Measurements from ENCODE around the gene PADI3.

Gene PADI3

DNA sequence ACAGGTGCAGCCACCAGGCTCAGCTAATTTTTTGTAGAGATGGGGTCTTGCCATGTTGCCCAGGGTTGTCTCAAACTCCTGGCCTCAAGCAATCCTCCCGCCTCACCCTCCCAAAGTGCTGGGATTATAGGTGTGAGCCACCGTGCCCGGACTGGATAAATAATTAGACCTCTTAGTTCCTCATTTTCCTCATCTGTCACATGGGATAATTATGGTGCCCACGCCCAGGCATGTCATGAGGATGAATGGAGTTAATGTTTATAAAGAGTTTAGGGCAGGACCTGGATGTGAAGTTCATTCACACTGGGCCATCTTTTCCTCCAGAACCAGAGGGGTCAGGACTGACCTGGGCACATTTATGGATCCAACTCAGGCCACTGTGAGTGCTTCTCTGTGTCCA is 23.7 kb downstream of the PADI3 start:
- no peak for DNase-seq (ENCODE audit: low read depth)

DNA sequence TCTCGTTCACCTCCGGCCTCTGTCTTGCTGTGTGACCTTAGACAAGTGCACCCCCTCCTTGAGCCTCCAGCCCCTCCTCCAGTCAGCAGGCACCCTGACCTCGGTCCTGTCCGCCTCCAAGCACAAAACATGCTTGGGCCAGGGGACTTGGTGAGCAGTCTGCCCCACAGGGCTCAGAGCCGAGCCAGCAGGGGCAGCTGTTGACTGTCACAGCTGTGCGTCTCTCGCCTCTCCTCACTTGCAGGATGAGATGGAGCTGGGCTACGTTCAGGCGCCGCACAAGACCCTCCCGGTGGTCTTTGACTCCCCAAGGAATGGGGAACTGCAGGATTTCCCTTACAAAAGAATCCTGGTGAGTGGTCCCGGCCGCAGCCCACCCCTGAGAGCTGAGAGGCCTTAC is 24.2 kb downstream of the PADI3 start:
- no peak for DNase-seq (ENCODE audit: low read depth)

DNA sequence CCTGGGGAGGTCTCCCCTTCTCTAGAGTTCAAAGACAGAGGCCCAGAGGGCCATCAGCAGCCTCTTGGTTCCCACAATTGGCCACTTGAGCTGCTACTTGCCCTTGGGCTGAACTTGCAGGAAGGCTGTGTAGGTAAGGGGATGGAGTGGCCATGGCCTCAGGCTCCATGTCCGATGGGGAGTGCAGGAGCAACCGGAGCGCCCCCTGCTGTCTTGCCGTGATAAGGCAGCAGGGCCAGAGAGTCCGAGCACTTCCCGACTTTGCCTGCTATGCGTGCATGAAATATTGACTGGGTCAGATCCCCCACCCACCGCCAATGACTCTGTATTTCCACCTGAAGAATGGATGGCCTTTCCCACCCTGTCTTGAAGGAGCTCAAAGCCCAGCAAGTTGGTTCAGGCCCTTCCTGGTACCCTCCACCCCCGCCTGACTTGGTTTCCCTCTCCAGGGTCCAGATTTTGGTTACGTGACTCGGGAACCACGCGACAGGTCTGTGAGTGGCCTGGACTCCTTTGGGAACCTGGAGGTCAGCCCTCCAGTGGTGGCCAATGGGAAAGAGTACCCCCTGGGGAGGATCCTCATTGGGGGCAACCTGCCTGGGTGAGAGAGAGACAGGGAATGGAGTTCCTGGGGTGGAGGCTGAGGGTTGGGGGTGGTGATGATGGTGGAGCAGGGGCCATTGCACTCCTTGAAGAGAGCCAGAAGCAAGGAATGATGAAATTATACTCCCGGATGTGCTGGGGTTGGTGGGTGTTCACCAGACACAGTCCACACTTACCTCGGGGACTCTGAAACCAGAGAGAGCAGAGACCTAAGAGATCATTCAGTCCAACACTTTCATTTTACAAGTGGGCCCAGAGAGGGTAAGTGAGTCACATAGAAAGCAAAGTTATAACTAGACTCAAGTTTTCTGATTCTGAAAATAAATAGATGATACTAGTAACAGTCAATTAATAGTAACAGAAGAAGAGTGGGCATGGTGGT is 25.6 kb downstream of the PADI3 start:
- no peak for DNase-seq (ENCODE audit: low read depth)

DNA sequence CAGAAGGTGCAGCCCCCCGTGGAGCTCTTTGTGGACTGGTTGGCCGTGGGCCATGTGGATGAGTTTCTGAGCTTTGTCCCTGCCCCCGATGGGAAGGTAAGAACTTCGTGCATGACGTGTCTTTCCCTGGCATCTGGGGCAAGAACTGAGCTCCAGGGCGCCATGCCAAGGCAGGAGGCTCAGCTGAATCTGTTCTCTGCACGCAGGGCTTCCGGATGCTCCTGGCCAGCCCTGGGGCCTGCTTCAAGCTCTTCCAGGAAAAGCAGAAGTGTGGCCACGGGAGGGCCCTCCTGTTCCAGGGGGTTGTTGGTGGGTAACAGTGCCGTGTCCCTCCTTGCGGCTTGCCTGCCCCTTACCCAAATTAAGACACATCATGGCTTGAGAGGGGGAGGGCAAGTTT is 27.7 kb downstream of the PADI3 start:
- DNase-seq (ENCODE audit: low read depth) = no peak

DNA sequence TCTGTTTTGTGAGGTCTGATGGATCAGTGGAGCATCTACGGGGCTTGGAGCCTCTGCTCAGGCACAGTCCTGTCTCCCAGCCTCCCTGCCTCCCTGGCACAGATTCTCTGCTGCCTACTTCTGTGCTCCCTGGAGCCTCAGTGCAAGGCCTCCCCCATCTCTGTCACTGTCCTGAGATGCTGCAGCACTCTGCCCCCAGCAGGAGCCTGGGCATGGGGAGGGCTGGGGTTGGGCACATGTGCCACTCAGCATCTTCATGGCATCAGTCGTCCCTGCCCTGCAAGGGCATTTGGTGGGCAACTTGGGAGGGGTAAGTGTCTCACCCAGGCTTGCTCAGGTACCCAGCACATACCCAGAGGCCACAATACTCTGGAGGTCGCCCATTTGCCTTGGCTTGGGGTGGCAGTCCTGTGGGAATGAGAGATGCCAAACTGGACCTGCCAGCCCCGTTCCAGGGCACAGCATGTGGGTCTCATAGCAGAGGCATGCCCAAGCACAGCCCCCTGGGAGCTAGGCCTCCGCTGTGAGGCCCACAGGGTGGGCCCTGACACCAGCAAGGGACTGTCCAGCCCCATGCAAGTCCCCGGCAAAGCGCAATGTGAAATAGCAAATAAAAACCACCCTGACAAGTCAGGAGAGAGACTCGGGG is 28.7 kb downstream of the PADI3 start:
- no peak for DNase-seq (ENCODE audit: low read depth)

DNA sequence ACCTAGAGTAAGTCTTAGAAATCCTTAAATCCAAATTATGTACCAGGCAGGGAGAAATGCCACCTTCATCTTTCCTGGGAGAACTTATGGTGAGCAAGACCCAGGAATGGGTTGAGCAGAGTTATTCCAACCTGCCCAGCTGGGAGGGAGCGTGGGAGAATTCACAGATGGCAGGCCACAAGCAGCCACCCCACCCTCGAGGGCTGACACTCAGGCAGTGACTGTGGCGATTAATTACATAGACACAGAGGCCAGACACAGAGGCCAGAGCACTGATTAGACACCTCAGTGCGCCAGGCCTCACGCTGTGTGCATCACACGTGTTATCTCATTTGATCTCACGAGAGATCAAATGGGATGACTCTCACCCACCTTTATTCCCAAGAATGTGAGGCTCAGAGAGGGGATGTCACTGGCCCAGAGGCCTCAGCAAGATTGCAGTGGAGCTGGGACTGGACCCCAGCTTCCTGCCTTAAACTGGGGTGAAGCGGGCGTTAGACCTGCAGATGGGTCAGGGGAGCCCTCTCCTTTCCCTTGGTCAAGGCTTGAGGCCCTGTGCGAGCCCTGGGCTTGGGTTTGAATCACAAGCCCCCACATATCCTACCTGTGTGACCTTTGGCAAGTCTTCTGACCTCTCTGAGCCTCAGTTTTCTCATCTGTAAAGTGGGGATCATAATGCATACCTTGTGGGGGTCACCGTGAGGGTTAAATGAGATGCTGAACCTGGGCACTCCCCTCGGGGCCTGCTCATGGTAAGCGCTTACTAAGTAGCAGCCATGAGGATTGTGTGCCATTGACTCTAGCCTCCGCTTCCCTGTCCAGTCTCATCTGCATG is 30.3 kb downstream of the PADI3 start:
- DNase-seq (ENCODE audit: low read depth) = no peak

DNA sequence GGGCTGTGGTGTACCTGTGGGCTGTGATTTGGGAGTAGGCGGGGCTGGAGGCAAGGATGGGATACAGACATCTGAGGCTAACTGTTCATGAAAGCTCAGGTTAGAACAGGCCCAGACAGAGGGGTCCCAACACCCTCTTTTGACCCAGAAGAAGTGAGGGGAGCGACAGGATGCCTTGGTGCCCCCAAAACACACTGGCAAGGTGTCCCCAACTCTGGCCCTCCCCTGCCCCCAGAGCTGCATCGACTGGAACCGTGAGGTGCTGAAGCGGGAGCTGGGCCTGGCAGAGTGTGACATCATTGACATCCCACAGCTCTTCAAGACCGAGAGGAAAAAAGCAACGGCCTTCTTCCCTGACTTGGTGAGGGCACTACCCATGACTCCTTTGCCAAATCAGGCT is 31.5 kb downstream of the PADI3 start:
- DNase-seq (ENCODE audit: low read depth) = no peak

DNA sequence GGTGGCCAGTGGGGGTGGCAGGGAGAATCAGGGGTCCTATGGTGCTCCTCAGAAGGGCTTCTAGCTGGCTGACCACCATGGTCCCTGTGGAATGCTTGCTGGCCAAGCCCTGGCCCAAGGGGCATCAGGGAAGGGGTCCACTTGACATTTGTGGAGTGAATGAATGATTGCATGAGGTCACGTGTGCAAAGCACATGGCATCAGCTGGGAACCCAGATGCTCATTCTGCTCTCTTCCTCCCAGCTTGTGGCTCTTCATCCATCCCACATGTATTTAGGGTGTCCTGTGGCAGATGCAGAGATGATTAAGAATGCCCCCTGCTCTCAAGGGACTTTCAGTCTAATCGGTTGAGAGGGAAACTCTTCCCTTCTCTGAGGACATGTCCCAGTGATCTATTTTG is 32.0 kb downstream of the PADI3 start:
- DNase-seq (ENCODE audit: low read depth) = no peak

DNA sequence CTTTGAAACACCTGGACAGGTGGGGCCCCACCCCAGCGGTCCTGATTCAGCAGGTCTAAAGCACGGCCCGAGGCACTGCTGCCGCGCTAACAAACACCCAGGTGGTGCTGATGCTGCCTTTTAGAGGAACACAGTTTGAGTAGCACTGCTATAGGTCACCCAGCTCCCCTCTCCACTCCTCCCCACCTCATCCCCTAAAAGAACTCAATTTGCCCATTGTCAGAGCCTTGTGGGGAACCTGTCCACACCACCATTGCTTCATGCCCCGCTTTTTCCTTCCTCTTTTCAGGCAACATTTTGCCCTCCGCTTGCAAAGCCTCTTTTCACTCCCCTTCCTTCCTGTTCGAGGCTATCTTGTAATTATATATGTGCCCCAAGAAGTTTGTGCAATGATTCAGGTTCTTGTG is 32.9 kb downstream of the PADI3 start:
- DNase-seq (ENCODE audit: low read depth) = no peak

DNA sequence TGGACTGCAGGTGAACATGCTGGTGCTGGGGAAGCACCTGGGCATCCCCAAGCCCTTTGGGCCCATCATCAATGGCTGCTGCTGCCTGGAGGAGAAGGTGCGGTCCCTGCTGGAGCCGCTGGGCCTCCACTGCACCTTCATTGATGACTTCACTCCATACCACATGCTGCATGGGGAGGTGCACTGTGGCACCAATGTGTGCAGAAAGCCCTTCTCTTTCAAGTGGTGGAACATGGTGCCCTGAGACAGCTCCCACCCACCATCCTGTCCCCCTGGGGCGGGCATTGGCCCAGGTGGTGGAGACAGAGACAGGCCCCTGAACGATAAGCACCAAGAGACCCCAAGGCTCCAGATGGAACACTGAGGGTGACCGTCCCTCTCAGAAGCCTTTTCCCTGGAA is 33.9 kb downstream of the PADI3 start:
- DNase-seq (ENCODE audit: low read depth) = no peak

DNA sequence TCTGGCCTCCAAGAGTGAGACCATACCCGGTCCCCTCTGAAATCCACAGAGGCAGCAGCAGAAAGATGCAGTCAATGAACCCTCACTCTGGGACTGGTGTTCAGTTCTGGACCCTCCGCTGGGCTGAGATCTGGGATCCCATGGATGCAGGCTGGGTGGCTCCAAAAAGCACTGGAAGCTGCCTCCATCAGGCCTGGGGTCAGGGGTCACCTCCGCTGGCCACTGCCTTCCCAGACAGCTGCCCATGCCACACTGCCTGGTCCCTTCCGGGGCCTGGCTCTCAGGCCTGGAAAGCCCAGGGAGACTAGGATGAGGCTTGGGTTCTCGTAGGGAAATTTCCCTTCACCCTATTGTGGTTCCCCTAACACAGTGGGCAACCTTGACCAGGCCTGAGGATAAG is 37.7 kb downstream of the PADI3 start:
- no peak for DNase-seq (ENCODE audit: low read depth)

DNA sequence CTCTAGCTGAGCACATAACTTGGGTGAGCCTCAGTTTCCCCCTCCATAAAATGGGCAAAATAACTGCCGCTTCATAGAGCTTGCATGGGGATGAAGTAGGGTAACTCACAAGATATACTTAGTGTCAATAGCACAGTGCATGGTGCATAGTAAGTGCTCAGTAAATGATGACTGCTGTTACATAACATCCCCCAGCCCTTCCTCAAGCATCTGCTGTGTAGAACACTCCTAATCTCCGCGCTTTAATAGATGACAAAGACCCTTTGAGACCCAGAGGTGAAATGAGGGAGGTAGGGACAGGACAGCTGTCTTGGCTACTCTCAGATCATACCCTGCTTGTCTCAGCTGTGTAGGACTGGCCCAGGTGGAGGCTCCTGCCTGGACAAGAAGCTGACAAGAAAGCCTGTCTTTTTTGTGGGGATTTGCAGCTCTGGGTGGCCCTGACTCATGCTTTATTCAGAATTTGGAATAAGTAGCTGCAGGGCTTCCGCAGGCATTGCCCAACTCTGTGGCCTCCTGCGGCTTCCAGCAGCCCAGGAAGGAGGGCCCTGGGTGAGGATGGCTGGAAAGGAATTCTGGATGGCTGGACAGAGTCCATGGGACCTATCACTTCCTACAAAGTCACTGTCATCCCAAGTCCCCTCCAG is 38.4 kb downstream of the PADI3 start:
- DNase-seq (ENCODE audit: low read depth) = no peak

DNA sequence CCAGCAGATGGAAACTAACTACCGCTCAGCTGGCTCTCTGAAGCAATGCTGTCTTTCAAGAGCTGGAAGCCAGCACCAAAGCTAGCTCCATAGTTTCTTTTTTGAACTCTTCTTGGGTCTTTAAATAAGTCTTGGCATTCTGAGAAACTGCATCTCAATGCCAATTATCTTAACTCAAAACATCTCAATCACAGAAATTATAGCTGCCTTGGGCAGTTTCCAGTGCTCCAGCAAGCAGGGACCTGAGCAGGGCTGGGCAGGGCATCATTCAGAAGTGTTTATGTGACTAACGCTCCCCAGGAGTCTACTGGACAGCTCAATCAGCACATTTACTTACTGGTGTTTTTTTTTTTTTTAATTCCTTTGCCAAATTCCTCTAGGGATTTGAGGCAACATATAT is 40.8 kb downstream of the PADI3 start:
- no peak for DNase-seq (ENCODE audit: low read depth)

DNA sequence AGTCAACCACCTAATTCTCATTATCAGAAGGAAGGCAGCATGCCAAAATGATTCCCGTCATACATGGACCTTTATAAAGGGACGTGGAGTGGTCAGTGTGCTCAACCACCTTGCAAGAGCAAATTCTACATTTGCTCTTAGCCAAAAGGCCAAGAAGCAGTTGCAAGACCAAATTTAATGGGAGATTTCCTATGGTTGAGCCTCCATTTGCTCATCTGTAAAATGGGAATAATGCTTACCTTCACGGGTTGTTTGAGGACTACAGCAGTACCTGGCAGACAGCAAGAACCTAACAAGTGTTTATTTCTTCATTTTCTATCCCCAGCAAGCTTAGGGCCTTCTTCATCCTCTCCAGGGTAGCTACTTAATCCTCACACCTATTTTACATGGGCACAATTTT is 41.7 kb downstream of the PADI3 start:
- DNase-seq (ENCODE audit: low read depth) = no peak

DNA sequence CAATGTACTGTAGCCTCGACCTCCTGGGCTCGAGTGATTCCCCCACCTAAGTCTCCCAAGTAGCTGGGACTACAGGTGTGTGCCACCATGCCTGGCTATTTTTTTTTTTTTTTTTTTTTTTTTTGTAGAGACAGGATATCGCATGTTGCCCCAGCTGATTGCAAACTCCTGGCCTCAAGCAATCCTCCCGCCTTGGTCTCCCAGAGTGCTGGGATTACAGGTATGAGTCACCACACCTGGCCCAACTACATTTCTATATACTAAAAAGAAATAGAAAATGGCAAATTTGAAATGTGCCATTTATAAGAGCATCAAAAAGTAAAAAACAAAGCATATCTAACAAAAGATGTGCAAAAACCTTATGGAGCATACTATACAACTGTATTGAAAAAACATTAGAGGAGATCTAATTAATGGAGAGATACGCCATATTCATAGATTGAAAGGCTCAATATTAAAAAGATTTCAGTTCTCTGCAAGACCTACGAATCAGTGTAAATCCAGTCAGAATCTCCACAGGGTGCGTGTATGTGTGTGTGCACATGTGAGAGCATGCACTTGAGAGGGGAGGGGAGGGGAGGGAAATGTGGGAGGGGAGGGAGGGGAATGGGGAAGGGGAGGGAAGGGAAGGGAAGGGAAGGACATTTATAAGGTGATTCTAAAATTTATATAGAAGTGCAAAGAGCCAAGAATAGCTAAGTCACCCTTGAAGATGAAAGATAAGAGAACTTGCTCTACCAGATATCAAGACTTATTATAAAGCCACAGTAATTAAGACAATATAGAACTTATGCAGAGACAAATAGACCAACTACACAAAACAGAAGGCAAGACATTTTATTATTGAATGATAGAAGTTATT is 43.6 kb downstream of the PADI3 start:
- DNase-seq (ENCODE audit: low read depth) = no peak

DNA sequence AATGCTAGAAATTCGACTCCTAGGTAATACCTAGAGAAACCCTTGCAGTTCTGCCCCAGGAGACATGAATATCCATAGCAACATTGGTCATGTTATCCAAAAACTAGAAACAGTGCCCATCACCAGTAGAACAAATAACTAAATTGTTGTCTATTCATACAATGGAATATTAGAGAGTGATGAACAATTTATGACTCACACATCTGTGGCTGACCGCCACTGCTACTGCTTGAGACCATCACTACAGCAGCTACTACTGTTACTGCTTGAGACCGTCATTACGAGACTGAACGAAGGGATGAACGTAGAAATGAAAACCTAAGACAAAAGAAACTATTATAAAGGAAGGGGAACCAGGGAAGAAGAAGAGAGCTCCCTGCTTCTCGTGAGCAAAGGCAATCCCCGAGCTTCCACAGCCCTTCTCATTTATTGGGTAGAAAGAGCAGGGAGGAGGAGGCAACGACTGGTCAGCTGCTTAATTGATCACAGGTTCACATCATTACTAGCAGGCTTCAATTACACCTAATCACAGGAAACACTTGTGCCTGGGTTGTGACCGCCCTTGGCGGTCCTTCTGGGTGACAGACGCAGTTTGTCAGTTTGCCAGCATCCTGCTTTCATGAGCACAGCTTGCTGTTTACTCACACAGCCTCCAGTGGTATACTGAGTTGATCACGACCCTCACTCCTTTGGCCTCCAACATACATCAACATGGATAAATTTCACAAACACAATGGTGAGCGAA is 45.0 kb downstream of the PADI3 start:
- DNase-seq (ENCODE audit: low read depth) = no peak

DNA sequence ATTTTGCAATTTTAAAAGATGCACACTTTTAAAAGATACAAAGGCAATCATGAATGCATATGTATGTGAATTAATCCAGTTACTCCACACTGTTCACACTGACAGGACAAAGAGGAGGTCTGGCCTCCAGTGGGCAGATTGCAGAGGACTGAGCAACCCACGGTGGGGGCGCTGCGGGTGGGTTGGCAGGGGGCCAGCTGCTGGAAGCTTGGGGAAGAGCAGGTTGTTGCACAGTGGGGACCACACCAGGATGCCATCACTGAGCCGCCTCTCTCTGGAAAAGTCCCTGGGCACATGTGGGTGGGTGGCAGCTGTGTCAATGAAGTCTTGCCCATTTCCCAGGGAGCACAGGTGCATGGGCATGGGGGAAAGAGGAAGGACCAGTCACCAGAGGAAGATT is 46.4 kb downstream of the PADI3 start:
- no peak for DNase-seq (ENCODE audit: low read depth)

DNA sequence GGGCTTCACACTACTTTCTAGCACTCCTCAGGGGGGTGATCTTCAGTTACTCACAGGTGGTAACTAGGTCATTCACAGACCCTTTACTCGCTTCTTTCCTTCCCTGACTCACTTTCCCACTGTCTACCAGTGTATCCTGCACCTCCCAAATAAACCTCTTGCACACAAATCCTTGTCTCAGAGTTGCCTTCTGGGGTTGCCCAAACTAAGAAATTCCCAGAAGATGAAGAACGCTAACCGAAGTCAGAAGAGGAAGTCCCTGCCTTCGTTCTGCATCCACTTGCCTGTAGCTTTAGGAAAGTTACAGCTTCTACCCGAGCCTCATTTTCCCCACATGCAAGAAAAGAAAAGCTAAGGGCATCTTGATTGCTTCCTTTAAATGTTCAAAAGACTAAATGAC is 47.2 kb downstream of the PADI3 start:
- DNase-seq (ENCODE audit: low read depth) = no peak

DNA sequence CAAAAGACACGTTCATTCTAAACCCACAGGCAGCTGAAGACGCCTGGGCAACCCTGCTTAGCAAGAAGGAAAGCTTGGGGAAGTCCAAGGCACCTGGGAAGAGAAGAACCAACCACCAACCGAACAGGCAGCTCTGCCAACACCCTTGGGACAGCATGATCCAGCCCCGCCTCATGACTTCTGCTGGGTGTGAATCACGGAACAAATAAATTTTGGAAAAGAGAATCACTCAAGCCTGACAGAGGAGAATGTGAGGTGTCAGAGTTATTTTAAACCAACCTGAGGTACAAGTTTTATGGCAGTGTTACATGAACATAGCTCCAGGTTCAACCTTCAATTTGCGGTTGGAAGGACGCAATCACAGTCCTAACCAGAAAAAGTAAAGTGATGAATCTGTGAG is 49.1 kb downstream of the PADI3 start:
- DNase-seq (ENCODE audit: low read depth) = no peak

DNA sequence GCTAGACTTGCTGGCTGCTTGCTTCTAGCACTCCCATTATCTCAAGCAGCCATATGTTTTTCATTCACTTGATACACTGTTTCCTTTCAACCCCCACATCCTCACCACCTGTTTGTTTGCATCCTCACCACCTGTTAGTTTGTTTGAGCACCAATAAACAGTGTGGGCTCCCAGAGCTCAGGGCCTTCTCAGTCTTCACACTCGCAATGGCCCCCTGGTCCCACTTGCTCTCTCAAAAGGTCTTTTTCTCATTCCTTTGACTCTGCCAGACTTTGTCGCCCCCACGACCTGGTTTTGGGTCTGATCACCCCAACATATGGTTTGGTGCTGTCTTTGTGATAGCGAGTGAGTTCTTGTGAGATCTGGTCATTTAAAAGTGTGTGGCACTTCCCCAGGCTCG is 52.9 kb downstream of the PADI3 start:
- no peak for DNase-seq (ENCODE audit: low read depth)
